DOHH2 (cell line): ENCODE data around the gene PDE4B.

Source experiments
- CTCF ChIP-seq: fragments of 200-600 bp; sonication (generic); IDR thresholded peaks from one replicate; pipeline ENCODE4 v1.5.1; 2014; ENCODE audit warnings: antibody characterized with exemption, mild to moderate bottlenecking, low read depth, low read length; ENCODE audit not compliant: poor library complexity, severe bottlenecking
- EZH2phosphoT487 ChIP-seq: fragments of 200-600 bp; sonication (generic); IDR thresholded peaks from 2 replicates; pipeline ENCODE4 v1.6.1; 2017; ENCODE audit warnings: borderline replicate concordance, mild to moderate bottlenecking, antibody characterized with exemption, low read length, moderate library complexity, mixed read lengths

- TF ChIP-seq CTCF = no peak
- TF ChIP-seq EZH2phosphoT487 = no peak
These were observed 220.7 kb downstream of the PDE4B start for GRCh38 chr1:66013371-66013770.
